ENCODE measurements around the gene SVEP1.

GRCh38 chr9:110499608-110500007 is 79.9 kb downstream of the SVEP1 start:
- TF ChIP-seq CTCF (conservative IDR thresholded peaks at IDR 0.05) (no peak), ZFX (IDR thresholded peaks at IDR 0.05) (no peak)
